ENCODE data around the gene GAREM1. TPM values are rescaled to one million over a fixed set of nuclear protein-coding genes. Genes with fewer than 3 reads are reported as not detected.

Gene GAREM1
- polyA plus RNA-seq, 4 donors: 28.5 to 35.6 (median 31.7) TPM

GRCh38 chr18:32460171-32460731, 10.4 kb downstream of the GAREM1 start:
- DNase-seq (ENCODE audit: low read depth in 4 of 4, low spot score in 3 of 4): peak in 2 of 4 donors; percentile 18 to 19

- peak in 1 of 4 donors; percentile 25 for DNase-seq (ENCODE audit: low read depth in 4 of 4, low spot score in 3 of 4)
Measured at GRCh38 chr18:32459361-32460101, 11.2 kb downstream of the GAREM1 start.

- DNase-seq (ENCODE audit: low read depth in 4 of 4, low spot score in 3 of 4): no peak
Measured at GRCh38 chr18:32455361-32455760, 15.3 kb downstream of the GAREM1 start.

- no peak for DNase-seq (ENCODE audit: low read depth in 4 of 4, low spot score in 3 of 4)
Measured at GRCh38 chr18:32454593-32454992, 16.1 kb downstream of the GAREM1 start.

- DNase-seq (ENCODE audit: low read depth in 4 of 4, low spot score in 3 of 4): no peak
Measured at GRCh38 chr18:32450874-32451273, 19.8 kb downstream of the GAREM1 start.

GRCh38 chr18:32450026-32450691, 20.5 kb downstream of the GAREM1 start:
- no peak for DNase-seq (ENCODE audit: low read depth in 4 of 4, low spot score in 3 of 4)

- DNase-seq (ENCODE audit: low read depth in 4 of 4, low spot score in 3 of 4): no peak
Measured at GRCh38 chr18:32446780-32447179, 23.9 kb downstream of the GAREM1 start.

GRCh38 chr18:32445846-32446245, 24.8 kb downstream of the GAREM1 start:
- no peak for DNase-seq (ENCODE audit: low read depth in 4 of 4, low spot score in 3 of 4)

- DNase-seq (ENCODE audit: low read depth in 4 of 4, low spot score in 3 of 4): no peak
Measured at GRCh38 chr18:32443706-32444215, 26.9 kb downstream of the GAREM1 start.

- DNase-seq (ENCODE audit: low read depth in 4 of 4, low spot score in 3 of 4): no peak
Measured at GRCh38 chr18:32443033-32443705, 27.5 kb downstream of the GAREM1 start.

- no peak for DNase-seq (ENCODE audit: low read depth in 4 of 4, low spot score in 3 of 4)
Measured at GRCh38 chr18:32442575-32442974, 28.1 kb downstream of the GAREM1 start.

- no peak for DNase-seq (ENCODE audit: low read depth in 4 of 4, low spot score in 3 of 4)
Measured at GRCh38 chr18:32441533-32441932, 29.1 kb downstream of the GAREM1 start.

- no peak for DNase-seq (ENCODE audit: low read depth in 4 of 4, low spot score in 3 of 4)
Measured at GRCh38 chr18:32440518-32440917, 30.2 kb downstream of the GAREM1 start.

- DNase-seq (ENCODE audit: low read depth in 4 of 4, low spot score in 3 of 4): no peak
Measured at GRCh38 chr18:32439802-32440201, 30.9 kb downstream of the GAREM1 start.

GRCh38 chr18:32439241-32439640, 31.4 kb downstream of the GAREM1 start:
- DNase-seq (ENCODE audit: low read depth in 4 of 4, low spot score in 3 of 4): no peak

GRCh38 chr18:32438173-32438572, 32.5 kb downstream of the GAREM1 start:
- DNase-seq (ENCODE audit: low read depth in 4 of 4, low spot score in 3 of 4): no peak

- no peak for DNase-seq (ENCODE audit: low read depth in 4 of 4, low spot score in 3 of 4)
Measured at GRCh38 chr18:32437100-32437834, 33.4 kb downstream of the GAREM1 start.

- DNase-seq (ENCODE audit: low read depth in 4 of 4, low spot score in 3 of 4): no peak
Measured at GRCh38 chr18:32435631-32436500, 34.8 kb downstream of the GAREM1 start.

- DNase-seq (ENCODE audit: low read depth in 4 of 4, low spot score in 3 of 4): no peak
Measured at GRCh38 chr18:32431753-32432152, 38.9 kb downstream of the GAREM1 start.

Measured in right renal pelvis (tissue), 4 donors.